HG02798 (cell line): ENCODE measurements around the gene ADK.
"Not testable (repeated sequence)": the region's sequence is repeated elsewhere in the genome, so short reads cannot be mapped to it uniquely, and the experiment has no call there.

Experiments used
- ATAC-seq: cut with Tn5 transposase; IDR thresholded peaks from one replicate; pipeline ENCODE4 v1.9.1; 2021; ENCODE audit warnings: mild to moderate bottlenecking; ENCODE audit not compliant: unreplicated experiment, poor library complexity

The ADK gene

GRCh38 chr10:74150990-74151878 is at the start of gene ADK:
TSS of gene ADK (plus strand) at chr10:74151221. CDS start at chr10:74151279, 58 bp downstream.
- ATAC-seq = peak; percentile 87

GRCh38 chr10:74103560-74104258 is 47.3 kb upstream of the ADK start:
- no peak for ATAC-seq

- ATAC-seq = no peak
Measured at GRCh38 chr10:74104480-74104879, 46.5 kb upstream of the ADK start.

- ATAC-seq = no peak
Measured at GRCh38 chr10:74104996-74105395, 46.0 kb upstream of the ADK start.

GRCh38 chr10:74107391-74107790 is 43.6 kb upstream of the ADK start:
- no peak for ATAC-seq

- ATAC-seq = no peak
Measured at GRCh38 chr10:74109452-74109851, 41.6 kb upstream of the ADK start.

GRCh38 chr10:74110120-74110519 is 40.9 kb upstream of the ADK start:
- ATAC-seq = no peak

GRCh38 chr10:74111799-74112198 is 39.2 kb upstream of the ADK start:
- no peak for ATAC-seq

- ATAC-seq = no peak
Measured at GRCh38 chr10:74113546-74113945, 37.5 kb upstream of the ADK start.

- no peak for ATAC-seq
Measured at GRCh38 chr10:74114041-74114448, 37.0 kb upstream of the ADK start.

GRCh38 chr10:74117738-74118137 is 33.3 kb upstream of the ADK start:
- no peak for ATAC-seq

GRCh38 chr10:74118804-74119203 is 32.2 kb upstream of the ADK start:
- no peak for ATAC-seq

- ATAC-seq = no peak
Measured at GRCh38 chr10:74120911-74121310, 30.1 kb upstream of the ADK start.

GRCh38 chr10:74121368-74121767 is 29.7 kb upstream of the ADK start:
- no peak for ATAC-seq

- ATAC-seq = no peak
Measured at GRCh38 chr10:74122060-74122459, 29.0 kb upstream of the ADK start.

GRCh38 chr10:74123081-74123480 is 27.9 kb upstream of the ADK start:
- ATAC-seq = no peak

GRCh38 chr10:74133923-74134820 is 16.8 kb upstream of the ADK start:
- no peak for ATAC-seq

- no peak for ATAC-seq
Measured at GRCh38 chr10:74135452-74135851, 15.6 kb upstream of the ADK start.

- no peak for ATAC-seq
Measured at GRCh38 chr10:74137992-74138391, 13.0 kb upstream of the ADK start.

GRCh38 chr10:74138596-74138995 is 12.4 kb upstream of the ADK start:
- ATAC-seq = not testable (repeated sequence)

- ATAC-seq = no peak
Measured at GRCh38 chr10:74139981-74140380, 11.0 kb upstream of the ADK start.
